GM19372 (cell line): Measurements from ENCODE around the gene RARG.

ENCODE experiments used
- ATAC-seq: cut with Tn5 transposase; IDR thresholded peaks from one replicate; pipeline ENCODE4 v1.9.1; 2021; ENCODE audit warnings: mild to moderate bottlenecking, low read depth, moderate library complexity; ENCODE audit not compliant: unreplicated experiment

The RARG gene

DNA sequence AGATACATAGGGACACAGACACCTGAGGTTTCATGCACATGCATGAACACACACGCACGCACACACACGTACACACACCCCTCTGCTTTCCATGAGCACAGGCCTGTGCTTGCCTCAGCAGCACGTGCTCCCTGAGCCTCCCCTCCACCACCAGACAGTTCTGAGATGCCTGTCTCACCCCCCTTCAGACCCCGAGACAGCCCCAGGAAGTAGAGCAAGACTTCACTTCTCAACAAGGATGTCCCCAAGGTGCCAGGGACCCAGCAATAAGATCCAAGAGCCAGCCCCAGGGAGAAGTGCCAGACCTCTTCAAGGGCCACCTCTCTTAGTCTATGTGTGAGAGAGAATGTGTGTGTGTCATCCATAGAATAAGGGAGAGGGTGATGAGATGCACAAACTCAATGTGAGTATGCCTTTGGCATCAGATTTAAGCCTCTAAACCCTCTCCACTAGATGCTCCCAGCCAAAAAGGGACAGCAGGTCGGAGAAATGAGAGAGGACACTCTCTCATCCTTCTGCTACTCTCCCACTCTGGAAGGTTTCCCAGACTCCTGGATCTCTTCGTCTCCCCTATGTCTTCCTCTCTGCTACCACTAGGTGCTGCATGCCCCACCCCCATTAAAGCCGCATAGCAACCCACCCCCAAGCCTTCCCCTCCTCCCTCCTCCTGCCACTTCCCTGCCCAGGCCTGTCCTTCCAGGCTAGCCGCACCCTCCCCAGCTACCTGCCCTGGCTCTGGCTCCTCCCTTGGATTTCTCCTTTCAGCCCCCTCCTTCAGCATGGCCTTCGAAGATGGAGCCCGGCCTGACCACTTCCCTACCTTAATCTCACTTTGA is 7.7 kb downstream of the RARG start:
- ATAC-seq = no peak

DNA sequence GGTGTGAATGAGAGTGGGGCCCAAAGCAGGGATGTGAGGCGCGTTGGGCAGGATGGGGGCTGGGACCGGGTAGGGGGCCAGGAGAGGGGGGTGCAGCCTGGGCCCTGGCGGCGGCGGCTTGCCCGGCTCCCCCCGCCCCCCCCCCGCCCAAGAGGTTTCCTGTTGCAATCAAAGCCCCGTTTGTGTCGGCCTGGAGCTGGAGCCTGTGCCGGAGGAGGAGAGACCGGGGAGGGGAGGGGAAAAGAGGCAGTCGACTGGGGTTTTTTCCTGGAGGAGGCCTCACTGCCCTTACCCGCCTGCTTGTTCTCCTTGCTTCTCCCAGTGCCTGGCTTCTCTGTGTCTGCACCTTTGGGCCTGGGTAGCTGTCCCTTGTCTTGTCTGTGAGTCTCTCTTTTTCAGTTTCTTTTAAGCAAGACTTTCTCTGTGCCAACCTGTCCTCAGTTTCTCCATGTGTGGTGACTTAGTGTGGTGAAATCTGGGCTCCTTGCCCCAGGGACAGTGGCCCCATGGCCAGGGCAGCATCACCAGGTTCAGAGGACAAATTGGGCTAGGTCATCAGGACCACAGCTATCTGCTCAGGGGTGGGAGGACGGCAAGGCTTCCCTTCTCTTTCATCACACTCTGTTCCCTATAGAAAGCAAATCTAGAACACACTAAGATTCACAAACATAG is 8.5 kb downstream of the RARG start:
- no peak for ATAC-seq

DNA sequence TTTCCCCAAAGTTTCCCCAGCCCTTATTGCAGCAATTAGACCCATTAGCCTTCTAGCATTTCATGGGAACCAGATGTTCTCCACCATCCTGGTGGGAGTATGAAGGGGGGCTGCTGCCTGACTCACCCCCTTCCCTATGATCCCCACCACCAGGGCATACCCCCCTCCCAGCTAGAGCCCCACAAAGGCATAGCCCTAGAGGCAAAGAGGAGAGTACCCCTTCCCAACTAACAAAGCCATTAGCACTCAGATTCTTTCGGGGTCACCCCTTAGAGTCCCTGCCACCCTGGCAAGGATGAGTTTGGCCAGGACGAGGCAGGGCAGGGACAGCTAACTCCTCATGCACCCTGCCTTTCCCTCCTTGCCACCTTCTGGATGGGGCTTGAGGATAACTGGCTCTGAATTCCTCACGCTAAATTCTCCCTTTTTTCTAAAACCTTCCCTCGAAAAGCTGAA is 9.2 kb downstream of the RARG start:
- ATAC-seq = no peak

DNA sequence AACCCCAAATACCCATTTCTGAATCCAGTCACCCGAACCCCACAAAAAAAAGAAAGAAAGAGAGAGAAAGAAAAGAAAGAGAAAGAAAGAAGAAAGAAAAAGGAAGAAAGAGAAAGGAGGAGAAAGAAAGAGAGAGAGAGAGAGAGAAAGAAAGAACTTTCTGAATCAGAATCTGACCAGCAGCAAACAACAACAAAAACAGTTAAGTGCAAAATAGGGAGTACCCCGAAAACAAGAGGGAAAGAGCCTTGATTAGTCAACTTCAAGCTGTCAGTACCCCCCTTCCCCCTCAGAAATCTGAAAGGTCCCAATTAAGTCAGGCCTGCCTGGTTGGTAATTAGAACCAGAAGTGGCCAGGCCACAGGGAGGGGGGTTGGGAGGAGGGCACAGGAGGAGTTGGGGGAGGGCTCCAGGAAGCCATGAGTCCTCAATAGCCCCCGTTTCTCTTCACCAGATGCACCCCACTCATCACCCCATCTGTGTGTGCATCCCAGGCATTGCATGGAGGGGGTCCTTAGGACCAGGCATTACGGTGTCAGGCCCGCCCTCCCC is 9.8 kb downstream of the RARG start:
- ATAC-seq = no peak

DNA sequence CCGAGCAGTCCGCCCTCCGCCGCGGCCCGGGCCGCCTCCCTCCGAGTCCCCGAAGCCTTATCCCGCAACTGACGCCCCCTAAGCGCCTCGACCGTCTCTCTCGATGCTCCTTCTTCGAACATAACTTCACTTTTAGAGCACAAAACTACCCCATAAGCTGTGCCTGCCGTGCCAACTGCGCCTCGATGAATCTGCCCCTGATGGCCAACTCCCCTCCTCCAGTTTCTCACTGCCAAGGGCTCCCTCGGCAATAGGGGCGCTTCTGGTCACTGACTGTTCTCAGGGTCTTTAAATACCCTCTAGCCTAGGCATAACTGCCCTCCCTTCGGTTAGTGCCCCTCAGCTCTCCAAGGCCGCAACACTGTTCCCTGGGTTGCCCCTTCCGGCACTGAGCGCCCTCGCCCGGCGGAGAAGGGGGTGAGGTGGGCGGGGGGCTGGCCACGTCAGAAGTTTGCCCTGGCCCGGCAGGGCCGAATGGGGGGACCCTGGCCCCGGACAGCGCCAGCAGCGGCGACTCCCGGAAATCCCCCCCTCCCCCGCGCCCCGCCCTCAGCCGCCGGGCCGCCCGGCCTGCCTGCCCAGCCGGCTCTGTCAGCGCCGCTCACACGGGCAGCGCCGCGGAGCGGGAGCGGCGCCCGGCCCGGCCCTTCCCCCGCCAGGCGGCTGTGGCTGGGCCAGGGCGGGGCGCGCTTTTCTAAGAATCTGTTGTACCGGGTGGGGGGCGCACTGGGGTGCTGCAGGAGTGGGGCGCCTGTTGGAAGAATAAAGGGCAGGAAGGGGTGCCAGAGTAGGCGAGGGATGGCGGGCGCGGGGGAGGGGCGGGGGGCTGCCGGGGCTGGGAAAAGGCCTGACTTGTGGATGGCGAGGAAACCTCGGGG is 10.6 kb downstream of the RARG start:
- peak; percentile 20 for ATAC-seq

DNA sequence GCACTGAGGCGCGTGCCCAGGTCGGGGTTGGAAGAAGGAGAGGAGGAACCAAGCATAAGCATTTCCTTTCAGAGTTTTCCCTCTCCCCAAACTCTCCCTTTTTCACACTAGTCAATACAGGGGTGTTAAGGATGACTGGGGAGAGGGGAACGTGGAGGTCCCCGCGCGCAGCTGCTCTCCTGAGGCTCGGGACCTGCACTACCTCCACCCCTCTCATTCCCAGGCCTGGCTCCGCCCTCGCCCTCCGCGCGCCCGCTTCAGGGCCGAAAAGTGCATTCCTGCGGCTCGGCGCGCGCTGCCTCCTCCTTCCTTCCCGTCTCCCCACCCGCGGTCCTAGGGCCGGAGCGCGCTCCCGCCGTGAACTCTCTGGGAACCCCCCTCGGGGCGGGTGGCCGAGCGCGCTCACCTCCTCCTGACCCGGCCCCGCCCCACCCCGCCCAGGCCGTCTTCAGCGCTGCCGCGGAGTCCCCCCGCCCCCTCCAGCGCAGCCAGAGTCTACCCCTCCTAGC is 11.3 kb downstream of the RARG start:
- ATAC-seq = peak; percentile 50

DNA sequence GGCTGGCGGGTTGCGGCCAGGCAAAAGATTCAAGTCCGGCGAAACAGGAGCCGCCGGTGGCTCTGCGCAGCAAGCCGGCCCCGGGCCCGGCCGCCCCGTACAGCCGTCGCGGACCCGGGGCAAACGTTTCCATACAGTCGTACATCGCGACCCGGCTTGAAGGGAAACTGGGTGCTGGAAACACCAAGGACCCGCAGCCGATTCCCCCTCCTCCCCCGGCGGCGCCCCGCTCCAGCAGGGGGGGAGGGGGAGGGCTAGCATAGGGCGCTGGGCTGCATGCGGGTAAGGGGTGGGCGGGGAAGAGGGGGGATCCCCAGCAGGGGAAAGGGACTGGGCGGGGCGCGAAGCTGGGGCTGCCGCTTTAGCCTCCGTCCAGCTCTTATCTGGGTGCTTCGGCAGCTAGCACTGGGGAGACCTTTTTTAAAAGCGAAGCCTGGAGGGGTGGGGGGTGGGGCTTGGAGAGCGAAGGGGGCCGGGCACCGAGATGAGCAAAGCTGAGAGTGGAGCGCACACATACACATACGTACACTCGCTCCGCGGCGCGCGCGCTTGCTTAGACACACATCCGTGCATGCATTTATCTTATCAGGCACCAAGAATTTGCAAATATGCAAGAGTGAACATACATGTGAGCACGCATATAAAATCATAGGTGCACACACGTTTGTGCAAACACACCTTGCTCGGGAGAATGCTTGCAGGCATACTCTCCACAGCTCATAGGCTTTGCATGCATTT is 11.9 kb downstream of the RARG start:
- peak; percentile 33 for ATAC-seq

DNA sequence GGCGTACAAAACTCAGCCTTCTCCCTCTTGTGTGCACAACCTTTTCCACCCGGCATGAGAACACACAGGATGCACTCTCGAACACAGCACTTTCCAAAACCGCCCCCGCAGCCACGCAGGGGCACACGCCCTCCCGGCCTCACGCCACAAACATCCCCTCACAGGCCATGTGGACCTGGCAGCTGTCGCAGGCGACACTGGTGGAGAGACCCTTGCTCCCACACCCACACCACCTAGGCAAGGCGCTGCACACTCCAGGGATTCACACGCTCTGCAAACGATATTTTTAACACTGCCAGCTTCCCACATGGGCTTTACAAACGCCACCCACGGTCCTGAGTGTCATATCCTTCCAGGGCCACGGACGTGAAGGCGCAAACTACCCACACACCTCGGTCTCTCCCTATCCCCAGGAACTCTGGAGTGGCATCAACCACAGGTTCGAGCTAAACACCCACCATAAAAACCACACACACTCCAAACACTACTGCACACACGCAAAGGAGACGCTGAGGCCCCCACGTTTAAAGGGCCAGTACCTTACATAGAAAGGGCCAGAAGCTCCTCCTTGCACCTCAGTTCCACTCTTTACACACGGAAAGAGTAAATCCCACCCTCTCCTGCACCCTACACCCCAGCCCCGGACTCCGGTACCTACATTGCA is 12.6 kb downstream of the RARG start:
- no peak for ATAC-seq

DNA sequence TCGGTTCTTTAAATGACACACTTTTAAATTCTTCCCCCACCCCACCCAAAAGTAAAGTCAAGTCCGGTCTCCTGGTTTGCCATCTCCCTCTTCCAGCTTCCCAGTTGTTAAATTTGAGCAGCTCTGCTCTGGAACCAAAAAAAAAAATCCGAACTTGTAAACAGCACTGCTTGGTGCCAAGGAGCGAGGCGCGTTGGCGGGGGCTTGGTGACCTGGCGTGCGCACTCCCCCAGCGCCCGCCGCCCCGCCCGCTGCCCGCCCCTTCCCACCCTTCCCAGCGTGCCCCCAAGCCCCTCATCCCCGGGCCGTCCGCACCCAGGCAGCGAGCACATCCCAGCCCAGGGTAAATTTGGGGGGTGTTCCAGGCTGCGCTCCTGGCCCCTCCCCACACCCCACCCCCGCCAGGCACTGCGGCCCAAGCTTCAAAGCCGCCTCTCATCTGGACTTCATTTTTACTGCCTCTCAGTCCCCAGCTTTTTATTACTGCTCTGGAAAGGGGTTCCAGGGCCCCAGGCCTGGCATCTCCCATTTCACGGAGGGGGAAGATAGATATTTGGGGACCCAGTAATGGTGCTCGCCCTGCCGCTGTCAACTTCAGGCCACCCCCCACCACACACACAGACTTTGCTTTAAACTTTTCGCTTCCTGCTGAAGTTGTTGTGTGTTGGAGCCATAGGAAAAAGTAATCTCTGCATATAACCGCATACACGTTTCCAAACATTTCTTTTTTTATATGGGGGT is 13.3 kb downstream of the RARG start:
- ATAC-seq = no peak

DNA sequence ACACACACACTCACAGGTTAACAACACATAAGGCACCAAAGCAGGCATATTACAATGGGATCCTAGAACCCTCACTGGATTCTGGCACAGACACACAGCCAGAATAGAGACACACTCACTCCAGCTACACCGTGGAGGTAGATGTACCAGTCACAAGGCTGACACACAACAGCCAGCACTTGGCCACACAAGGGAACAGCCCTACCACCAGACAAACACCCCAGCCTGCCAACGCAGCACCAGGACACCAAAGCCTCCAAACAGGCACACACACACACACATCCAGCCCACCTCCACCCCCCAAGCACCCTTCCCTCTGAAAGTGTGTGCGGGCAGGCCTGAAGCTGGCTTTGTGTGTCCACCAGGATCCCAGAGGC is 14.1 kb downstream of the RARG start:
- no peak for ATAC-seq

DNA sequence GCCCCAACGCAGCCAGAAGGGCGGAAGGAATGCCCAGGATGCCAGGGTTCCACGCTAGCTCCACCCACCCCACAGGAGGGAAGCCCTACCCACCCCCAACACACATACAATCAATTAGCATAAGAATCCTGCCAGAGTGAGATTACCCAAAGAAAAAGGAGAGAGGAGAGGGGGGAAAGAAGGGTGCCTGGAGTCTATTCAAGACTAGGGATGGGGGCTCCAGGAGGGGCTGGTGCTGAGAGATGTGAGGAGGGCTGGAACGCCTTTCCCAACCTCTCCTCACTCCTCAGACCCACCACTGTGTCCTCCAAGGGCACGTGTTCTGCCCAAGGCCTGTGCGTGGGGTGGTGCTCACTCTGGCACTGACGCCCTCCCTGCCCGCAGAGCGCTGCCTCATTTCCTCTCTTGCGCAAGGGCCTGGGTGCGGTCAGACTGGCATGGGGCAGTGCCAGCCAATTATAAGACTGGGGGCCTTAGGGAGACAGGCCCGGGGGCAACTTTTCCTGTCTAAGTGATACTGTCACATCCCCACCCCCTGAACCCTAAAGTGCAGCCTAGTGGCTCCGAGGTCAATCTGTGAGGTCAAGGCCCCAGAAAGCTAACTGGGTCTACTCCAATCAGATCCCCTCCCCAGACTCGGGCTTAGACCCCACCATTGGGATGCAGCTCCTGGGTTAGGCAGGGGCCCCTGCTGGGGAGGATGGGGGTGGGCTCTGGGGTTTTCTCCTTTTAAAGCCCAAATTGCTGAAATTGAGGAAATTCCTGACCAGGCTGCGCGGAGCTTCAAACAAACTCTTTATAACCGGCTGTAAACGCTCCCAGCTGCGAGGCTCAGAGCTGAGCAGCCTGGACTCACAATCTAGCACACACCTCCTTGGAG is 14.7 kb downstream of the RARG start:
- no peak for ATAC-seq

DNA sequence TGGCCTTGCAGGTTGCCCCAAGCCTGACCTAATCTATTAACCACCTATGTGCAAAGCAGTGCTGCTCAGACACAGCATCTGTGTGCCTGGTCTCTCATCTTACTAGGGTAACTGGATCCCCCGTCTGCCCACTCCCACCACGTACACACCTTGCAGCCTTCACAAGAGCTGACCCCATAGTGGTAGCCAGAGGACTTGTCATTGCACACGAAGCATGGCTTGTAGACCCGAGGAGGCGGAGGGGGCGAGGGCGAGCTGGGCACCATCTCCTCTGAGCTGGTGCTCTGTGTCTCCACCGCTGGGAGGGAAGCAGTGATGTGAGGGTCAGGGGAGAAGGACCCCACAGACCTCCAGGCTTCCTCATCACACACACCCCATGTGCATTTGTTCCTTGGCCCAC is 16.5 kb downstream of the RARG start:
- no peak for ATAC-seq

DNA sequence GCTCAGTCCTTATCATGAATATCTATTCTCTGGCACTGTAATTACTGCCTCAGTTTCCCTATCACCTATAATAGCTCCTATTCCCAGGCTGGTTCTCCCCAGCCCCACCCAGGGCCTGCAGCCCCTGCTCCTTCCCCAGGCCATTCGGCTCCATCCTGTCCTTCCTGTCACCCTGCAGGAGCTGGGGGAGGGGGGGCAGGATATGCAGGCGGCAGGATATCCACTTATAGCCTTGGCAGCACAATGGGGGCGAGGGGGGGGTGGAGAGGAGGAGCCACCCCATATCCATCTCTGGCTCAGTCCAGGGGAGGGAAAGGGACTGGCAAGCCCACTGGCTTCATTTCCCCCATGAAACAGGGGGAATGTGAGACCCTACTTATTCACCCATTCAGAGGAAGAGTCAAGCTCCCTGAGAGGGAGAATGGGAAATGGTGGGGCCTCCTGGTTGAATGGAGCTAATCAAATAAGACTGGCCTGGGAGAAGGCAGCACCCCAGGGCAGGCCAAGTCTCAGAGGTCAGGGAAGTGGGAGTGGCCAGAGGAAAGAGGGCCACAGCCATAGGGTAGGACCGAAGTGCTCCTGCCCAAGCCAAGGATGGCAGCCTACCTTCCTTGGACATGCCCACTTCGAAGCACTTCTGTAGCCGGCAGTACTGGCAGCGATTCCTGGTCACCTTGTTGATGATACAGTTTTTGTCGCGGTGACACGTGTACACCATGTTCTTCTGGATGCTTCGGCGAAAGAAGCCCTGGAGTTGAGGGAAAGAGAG is 17.1 kb downstream of the RARG start:
- no peak for ATAC-seq

DNA sequence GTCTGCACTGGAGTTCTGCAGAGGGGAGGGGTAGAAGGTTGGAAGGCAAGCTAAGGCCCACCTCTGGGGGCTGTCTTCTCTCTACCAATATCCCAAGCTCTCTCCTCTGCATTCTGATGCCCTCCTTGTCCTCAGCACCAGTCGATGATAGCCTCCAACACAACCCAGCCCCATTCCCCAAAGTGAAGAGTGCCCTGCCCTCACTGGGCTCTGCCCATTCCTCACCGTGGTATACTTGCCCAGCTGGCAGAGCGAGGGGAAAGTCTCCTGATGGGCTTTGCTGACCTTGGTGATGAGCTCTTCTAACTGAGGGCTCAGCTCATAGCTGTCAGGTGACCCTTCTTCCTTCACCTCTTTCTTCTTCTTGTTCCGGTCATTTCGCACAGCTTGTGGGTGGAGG is 17.8 kb downstream of the RARG start:
- ATAC-seq = no peak

DNA sequence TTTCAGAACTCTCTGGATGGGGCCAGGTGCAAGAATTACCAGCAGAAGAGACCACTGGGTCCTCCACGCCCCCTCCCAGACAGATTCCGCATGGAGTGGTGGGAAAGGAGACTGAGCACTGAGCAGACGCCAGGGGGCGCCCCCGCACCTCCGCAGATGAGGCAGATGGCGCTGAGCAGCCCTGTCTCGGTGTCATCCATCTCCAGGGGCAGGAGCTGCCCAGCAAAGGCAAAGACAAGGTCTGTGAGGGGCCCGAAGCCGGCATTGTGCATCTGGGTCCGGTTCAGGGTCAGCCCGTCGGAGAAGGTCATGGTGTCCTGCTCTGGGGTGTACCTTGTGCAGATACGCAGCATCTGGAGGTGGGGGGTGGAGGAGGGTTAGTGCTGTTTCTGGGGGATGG is 18.7 kb downstream of the RARG start:
- ATAC-seq = no peak

DNA sequence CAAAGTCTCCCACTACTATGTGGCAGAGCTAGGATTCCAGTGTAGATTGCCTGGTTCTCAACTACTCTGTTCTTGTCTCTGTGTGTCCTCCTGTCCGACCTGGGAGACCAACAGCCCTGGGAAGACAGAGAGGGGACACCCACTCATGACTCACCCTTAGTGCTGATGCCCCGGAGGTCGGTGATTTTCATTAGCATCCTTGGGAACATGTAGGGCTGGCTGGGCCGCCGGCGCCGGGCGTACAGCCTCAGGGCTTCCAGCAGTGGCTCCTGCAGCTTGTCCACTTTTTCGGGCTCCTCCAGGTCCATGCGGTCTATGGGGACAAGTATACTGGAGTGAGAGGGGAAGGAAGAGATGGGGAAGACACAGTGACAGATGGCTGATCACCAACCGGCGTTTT is 19.1 kb downstream of the RARG start:
- ATAC-seq = no peak
